Measurements from ENCODE around the gene SDK1. TPM values are rescaled to one million over a fixed set of nuclear protein-coding genes. Genes with fewer than 3 reads are reported as not detected.
"Not testable (repeated sequence)": the region's sequence is repeated elsewhere in the genome, so short reads cannot be mapped to it uniquely, and the experiment has no call there.

The SDK1 gene
- total RNA-seq, 4 donors from 2014 or later: 2.5 to 12.9 (median 6.1) TPM

GRCh38 chr7:3696113-3696512 is 395.1 kb downstream of the SDK1 start:
- H3K9me3 ChIP-seq: no peaks in the 10 kb centered on the region
- H3K27ac ChIP-seq: no peak overlapping the region
- TF ChIP-seq POLR2AphosphoS5 (IDR thresholded peaks at IDR 0.05): no peak
- no peak for TF ChIP-seq CTCF (IDR thresholded peaks at IDR 0.05)
- no peak for TF ChIP-seq EP300 (IDR thresholded peaks at IDR 0.05)
- TF ChIP-seq POLR2A (IDR thresholded peaks at IDR 0.05): no peak
- no peaks in the 10 kb centered on the region for H3K36me3 ChIP-seq
- H3K27me3 ChIP-seq: no peaks in the 10 kb centered on the region
- no peak overlapping the region for H3K4me3 ChIP-seq
- no peaks in the 10 kb centered on the region for H3K4me1 ChIP-seq
- 93% methylated on average over 4 of the region's 4 CpGs for WGBS
- DNase-seq (ENCODE audit: low spot score in 2 of 2): no peak

- no peak for DNase-seq (ENCODE audit: low spot score in 2 of 2)
- Histone ChIP-seq H3K9me3 (no peaks in the 10 kb centered on the region), H3K4me3 (no peak overlapping the region), H3K4me1 (no peaks in the 10 kb centered on the region), H3K36me3 (no peaks in the 10 kb centered on the region), H3K27me3 (no peaks in the 10 kb centered on the region), H3K27ac (no peak overlapping the region)
- TF ChIP-seq POLR2AphosphoS5 (IDR thresholded peaks at IDR 0.05): no peak
- TF ChIP-seq POLR2A (IDR thresholded peaks at IDR 0.05): no peak
- no peak for TF ChIP-seq EP300 (IDR thresholded peaks at IDR 0.05)
- TF ChIP-seq CTCF (IDR thresholded peaks at IDR 0.05): no peak
- 87% methylated on average over 2 of the region's 2 CpGs for WGBS
Measured at GRCh38 chr7:3697472-3697871, 396.4 kb downstream of the SDK1 start.

- DNase-seq (ENCODE audit: low spot score in 2 of 2): no peak
Measured at GRCh38 chr7:3705258-3705657, 404.2 kb downstream of the SDK1 start.

GRCh38 chr7:3706091-3706490 is 405.0 kb downstream of the SDK1 start:
- DNase-seq (ENCODE audit: low spot score in 2 of 2): not testable (repeated sequence)

More at GRCh38 chr7:3705258-3705657, 404.2 kb downstream of the SDK1 start:
- Histone ChIP-seq H3K27ac (no peak overlapping the region), H3K36me3 (no peaks in the 10 kb centered on the region), H3K27me3 (no peaks in the 10 kb centered on the region), H3K9me3 (no peaks in the 10 kb centered on the region), H3K4me3 (no peak overlapping the region), H3K4me1 (no peaks in the 10 kb centered on the region)
- WGBS: 95% methylated on average over 1 of the region's 1 CpG
- no peak for TF ChIP-seq POLR2AphosphoS5 (IDR thresholded peaks at IDR 0.05)
- no peak for TF ChIP-seq POLR2A (IDR thresholded peaks at IDR 0.05)
- TF ChIP-seq CTCF (IDR thresholded peaks at IDR 0.05): no peak
- TF ChIP-seq EP300 (IDR thresholded peaks at IDR 0.05): no peak

GRCh38 chr7:3710122-3710521 is 409.1 kb downstream of the SDK1 start:
- no peaks in the 10 kb centered on the region for H3K9me3 ChIP-seq
- DNase-seq (ENCODE audit: low spot score in 2 of 2): no peak
- H3K4me3 ChIP-seq: no peak overlapping the region
- TF ChIP-seq POLR2A (IDR thresholded peaks at IDR 0.05) (no peak), EP300 (IDR thresholded peaks at IDR 0.05) (no peak), POLR2AphosphoS5 (IDR thresholded peaks at IDR 0.05) (no peak), CTCF (IDR thresholded peaks at IDR 0.05) (no peak)
- H3K4me1 ChIP-seq: peaks cover 3% of the 10 kb centered on the region
- no peak overlapping the region for H3K27ac ChIP-seq
- no peaks in the 10 kb centered on the region for H3K36me3 ChIP-seq
- H3K27me3 ChIP-seq: no peaks in the 10 kb centered on the region
- 66% methylated on average over 1 of the region's 1 CpG for WGBS

More at GRCh38 chr7:3706091-3706490, 405.0 kb downstream of the SDK1 start:
- WGBS: 79% methylated on average over 2 of the region's 2 CpGs
- not testable (repeated sequence) for H3K4me1 ChIP-seq, H3K27ac ChIP-seq, H3K4me3 ChIP-seq, H3K9me3 ChIP-seq, H3K36me3 ChIP-seq, H3K27me3 ChIP-seq

GRCh38 chr7:3710531-3710930 is 409.5 kb downstream of the SDK1 start:
- Histone ChIP-seq H3K4me1 (peaks cover 3% of the 10 kb centered on the region), H3K27me3 (no peaks in the 10 kb centered on the region), H3K36me3 (no peaks in the 10 kb centered on the region), H3K27ac (no peak overlapping the region), H3K9me3 (no peaks in the 10 kb centered on the region), H3K4me3 (no peak overlapping the region)
- TF ChIP-seq POLR2A (IDR thresholded peaks at IDR 0.05): no peak
- TF ChIP-seq CTCF (IDR thresholded peaks at IDR 0.05): no peak
- TF ChIP-seq POLR2AphosphoS5 (IDR thresholded peaks at IDR 0.05): no peak
- no peak for TF ChIP-seq EP300 (IDR thresholded peaks at IDR 0.05)
- DNase-seq (ENCODE audit: low spot score in 2 of 2): no peak
- WGBS: 36% methylated on average over 5 of the region's 5 CpGs
